ENCODE data around the gene TMEM79. TPM values are rescaled to one million over a fixed set of nuclear protein-coding genes. Genes with fewer than 3 reads are reported as not detected.

The TMEM79 gene
- polyA plus RNA-seq, 1 of the 3 experiments (the other 2 are of a cell fraction) = 4.5 TPM

- Histone ChIP-seq H3K27me3 (ENCODE audit: insufficient read depth) (no peaks in the 10 kb centered on the region), H2AFZ (ENCODE audit: low read depth) (no peak overlapping the region), H3K4me3 (ENCODE audit: low read depth in 2 of 2, low read length in 1 of 2) (no peak overlapping the region), H3K79me2 (ENCODE audit: insufficient read depth) (peaks cover 48% of the 10 kb centered on the region), H3K9me2 (no peaks in the 10 kb centered on the region), H3K9ac (no peak overlapping the region), H3K9me3 (no peaks in the 10 kb centered on the region), H3K4me1 (ENCODE audit: control insufficient read depth in 1 of 2, insufficient read depth in 2 of 2, low read depth in 1 of 2, low read length in 1 of 2) (peaks cover 10 to 11% of the 10 kb centered on the region in 2 experiments; a peak in 2 of 4 replicates), H3K36me3 (replicated peaks in 1 of 2; ENCODE audit: control insufficient read depth in 1 of 2, insufficient read depth in 2 of 2, low read length in 1 of 2) (peaks cover 57 to 68% of the 10 kb centered on the region in 2 experiments), H4K20me1 (ENCODE audit: insufficient read depth) (peaks cover 31% of the 10 kb centered on the region), H3K27ac (ENCODE audit: low read depth in 2 of 2, low read length in 1 of 2) (no peak overlapping the region), H3K4me2 (no peak overlapping the region), H3F3A (replicated peaks; ENCODE audit: insufficient read depth) (peaks cover 17% of the 10 kb centered on the region)
- TF ChIP-seq IRF3 (IDR thresholded peaks at IDR 0.05; ENCODE audit: low read depth, low read length) (no peak), EZH2phosphoT487 (IDR thresholded peaks at IDR 0.05; ENCODE audit: borderline replicate concordance, low read depth) (no peak), MXI1 (IDR thresholded peaks at IDR 0.05; ENCODE audit: low read depth, low read length) (no peak), SMC3 (IDR thresholded peaks at IDR 0.05; ENCODE audit: low read depth, low read length) (no peak), RAD21 (IDR thresholded peaks at IDR 0.05; ENCODE audit: low read length) (no peak), MEF2A (IDR thresholded peaks at IDR 0.05; ENCODE audit: borderline replicate concordance, low read depth) (no peak), CTCF (IDR thresholded peaks at IDR 0.05) (no peak), ELF1 (IDR thresholded peaks at IDR 0.05) (no peak), ZBTB33 (IDR thresholded peaks at IDR 0.05; ENCODE audit: borderline replicate concordance, low read depth) (no peak), NFIC (IDR thresholded peaks at IDR 0.05; ENCODE audit: borderline replicate concordance) (no peak), TAF1 (IDR thresholded peaks at IDR 0.05; ENCODE audit: borderline replicate concordance, low read depth, low read length) (no peak), PBX3 (IDR thresholded peaks at IDR 0.05) (no peak), TCF12 (IDR thresholded peaks at IDR 0.05) (no peak), NRF1 (IDR thresholded peaks at IDR 0.05; ENCODE audit: low read depth, low read length) (no peak), RXRA (IDR thresholded peaks at IDR 0.05; ENCODE audit: borderline replicate concordance, low read depth) (no peak), MAX (IDR thresholded peaks at IDR 0.05; ENCODE audit: low read depth) (no peak), USF1 (IDR thresholded peaks at IDR 0.05; ENCODE audit: borderline replicate concordance, low read depth) (no peak), FOXJ3 (CRISPR knock-in tag; IDR thresholded peaks at IDR 0.05) (no peak)
- WGBS (ENCODE audit: low lambda C conversion rate) = 82% methylated on average over 6 of the region's 6 CpGs
- CTCF ChIA-PET = interaction anchor here (1.4 to 1.5 kb wide), 4 partner anchors 17 to 131 kb away, joined by 3 to 5 read pairs (median 3); no protein-coding TSS in a partner anchor
- POLR2A ChIA-PET = interaction anchor here (1.0 kb wide), 1 partner anchor 19 kb away, joined by 3 read pairs; no protein-coding TSS in a partner anchor
- DNase-seq = no peak
Measured at GRCh38 chr1:156276966-156277381, 7.2 kb upstream of the TMEM79 start.
